Mesendoderm (in vitro differentiated cells): Measurements from ENCODE around the gene TGFA.

Source experiments
- DNase-seq: peaks from one replicate; pipeline ENCODE4 v3.0.0; 2013
- H2AK5ac ChIP-seq: 2 replicates; pipeline ENCODE4 v1.6.1; 2013; ENCODE audit warnings: low read length, inconsistent platforms
- H2BK120ac ChIP-seq: 2 replicates; pipeline ENCODE4 v1.6.1; 2013; ENCODE audit warnings: low read depth, mild to moderate bottlenecking, low read length, moderate library complexity, mixed read lengths
- H2BK15ac ChIP-seq: replicated peaks from 2 replicates; pipeline ENCODE4 v1.6.1; 2013; ENCODE audit warnings: low read depth, mild to moderate bottlenecking, moderate library complexity
- H2BK5ac ChIP-seq: 2 replicates; pipeline ENCODE4 v1.6.1; 2013; ENCODE audit warnings: low read length, inconsistent platforms
- H3K18ac ChIP-seq: 2 replicates; pipeline ENCODE4 v1.6.1; 2013; ENCODE audit warnings: mild to moderate bottlenecking, low read length, mixed read lengths
- H3K23ac ChIP-seq: one replicate; pipeline ENCODE4 v1.6.1; 2013; ENCODE audit warnings: low read length
- H3K27ac ChIP-seq: 2 replicates; pipeline ENCODE4 v1.5.1; 2013; ENCODE audit warnings: low read depth, mild to moderate bottlenecking, inconsistent platforms, low read length, moderate library complexity
- H3K27me3 ChIP-seq: 2 replicates; pipeline ENCODE4 v1.6.1; 2013; ENCODE audit warnings: low read length, control low read depth, mild to moderate bottlenecking, inconsistent platforms; ENCODE audit not compliant: insufficient read depth, poor library complexity
- H3K36me3 ChIP-seq: 2 replicates; pipeline ENCODE4 v1.6.1; 2013; ENCODE audit warnings: low read length, inconsistent platforms; ENCODE audit not compliant: control insufficient read depth, insufficient read depth
- H3K4ac ChIP-seq: one replicate; pipeline ENCODE4 v1.6.1; 2013; ENCODE audit warnings: low read depth, mild to moderate bottlenecking, low read length, moderate library complexity
- H3K4me1 ChIP-seq: 2 replicates; pipeline ENCODE4 v1.6.1; 2013; ENCODE audit warnings: low read depth, low read length, inconsistent platforms; ENCODE audit not compliant: control insufficient read depth
- H3K4me2 ChIP-seq: 2 replicates; pipeline ENCODE4 v1.6.1; 2013; ENCODE audit warnings: low read length
- H3K4me3 ChIP-seq: 2 replicates; pipeline ENCODE4 v1.5.1; 2013; ENCODE audit warnings: mild to moderate bottlenecking, low read length
- H3K56ac ChIP-seq: one replicate; pipeline ENCODE4 v1.6.1; 2013; ENCODE audit warnings: low read length
- H3K79me1 ChIP-seq: 2 replicates; pipeline ENCODE4 v1.6.1; 2013; ENCODE audit warnings: low read length, inconsistent platforms
- H3K79me2 ChIP-seq: 2 replicates; pipeline ENCODE4 v1.6.1; 2013; ENCODE audit warnings: mild to moderate bottlenecking, low read length; ENCODE audit not compliant: control insufficient read depth, insufficient read depth
- H3K9ac ChIP-seq: 2 replicates; pipeline ENCODE4 v1.6.1; 2013; ENCODE audit warnings: low read length, inconsistent platforms
- H4K5ac ChIP-seq: one replicate; pipeline ENCODE4 v1.6.1; 2013; ENCODE audit warnings: low read length
- H4K8ac ChIP-seq: one replicate; pipeline ENCODE4 v1.6.1; 2013; ENCODE audit warnings: low read depth, mild to moderate bottlenecking, control low read depth, low read length, moderate library complexity
- WGBS: extraction: QIAGEN DNeasy Blood & Tissue Kit; methylation state at CpG from one replicate; pipeline ENCODE4 v1.1.7; 2013; ENCODE audit warnings: low lambda C conversion rate, missing lambda C conversion rate; ENCODE audit not compliant: insufficient coverage; ENCODE audit errors: extremely low coverage; 5-methylcytosine and 5-hydroxymethylcytosine counted together

TGFA gene

GRCh38 chr2:70541481-70542020 is 12.1 kb downstream of the TGFA start:
- H3K4me3 ChIP-seq, result no peak overlapping the region
- H4K8ac ChIP-seq, result no peak overlapping the region
- H3K4ac ChIP-seq, result no peak overlapping the region
- no peak overlapping the region for H2BK15ac ChIP-seq
- H2BK120ac ChIP-seq, result peak overlapping the region; percentile 55
- H2BK5ac ChIP-seq, result no peak overlapping the region
- no peak overlapping the region for H3K4me2 ChIP-seq
- no peaks in the 10 kb centered on the region for H3K4me1 ChIP-seq
- H4K5ac ChIP-seq, result no peak overlapping the region
- H3K79me1 ChIP-seq, result no peaks in the 10 kb centered on the region
- no peak overlapping the region for H3K9ac ChIP-seq
- no peaks in the 10 kb centered on the region for H3K79me2 ChIP-seq
- no peak overlapping the region for H2AK5ac ChIP-seq
- no peaks in the 10 kb centered on the region for H3K36me3 ChIP-seq
- no peak overlapping the region for H3K56ac ChIP-seq
- H3K27ac ChIP-seq, result no peak overlapping the region
- H3K27me3 ChIP-seq, result no peaks in the 10 kb centered on the region
- no peak overlapping the region for H3K18ac ChIP-seq
- DNase-seq, result no peak
- no CpG with 5 or more reads among the region's 8 CpGs for WGBS
- no peak overlapping the region for H3K23ac ChIP-seq

GRCh38 chr2:70537840-70538239 is 15.8 kb downstream of the TGFA start:
- no peak overlapping the region for H3K4me3 ChIP-seq
- no peaks in the 10 kb centered on the region for H3K79me2 ChIP-seq
- H2BK120ac ChIP-seq, result no peak overlapping the region
- no peak overlapping the region for H4K8ac ChIP-seq
- H2AK5ac ChIP-seq, result no peak overlapping the region
- no peak overlapping the region for H3K56ac ChIP-seq
- H2BK15ac ChIP-seq, result no peak overlapping the region
- no peak overlapping the region for H3K27ac ChIP-seq
- H3K9ac ChIP-seq, result no peak overlapping the region
- H3K79me1 ChIP-seq, result no peaks in the 10 kb centered on the region
- no peaks in the 10 kb centered on the region for H3K27me3 ChIP-seq
- no peak overlapping the region for H3K4me2 ChIP-seq
- no peak overlapping the region for H3K18ac ChIP-seq
- no CpG with 5 or more reads among the region's 1 CpG for WGBS
- no peak overlapping the region for H4K5ac ChIP-seq
- no peaks in the 10 kb centered on the region for H3K36me3 ChIP-seq
- no peak overlapping the region for H3K4ac ChIP-seq
- no peak overlapping the region for H3K23ac ChIP-seq
- peaks cover 3% of the 10 kb centered on the region for H3K4me1 ChIP-seq
- H2BK5ac ChIP-seq, result no peak overlapping the region
- no peak for DNase-seq

- Histone ChIP-seq H3K4me3 (no peak overlapping the region), H2BK120ac (no peak overlapping the region), H4K5ac (no peak overlapping the region), H3K36me3 (no peaks in the 10 kb centered on the region), H3K4me1 (peaks cover 5% of the 10 kb centered on the region), H3K79me1 (no peaks in the 10 kb centered on the region), H3K23ac (no peak overlapping the region), H3K27ac (no peak overlapping the region), H3K27me3 (no peaks in the 10 kb centered on the region), H2BK5ac (no peak overlapping the region), H3K9ac (no peak overlapping the region), H4K8ac (no peak overlapping the region), H2AK5ac (no peak overlapping the region), H3K79me2 (no peaks in the 10 kb centered on the region), H3K4me2 (no peak overlapping the region), H2BK15ac (no peak overlapping the region), H3K18ac (no peak overlapping the region), H3K4ac (no peak overlapping the region), H3K56ac (no peak overlapping the region)
- DNase-seq, result no peak
- WGBS, result no CpG with 5 or more reads among the region's 2 CpGs
Observed at GRCh38 chr2:70536517-70537055, 17.0 kb downstream of the TGFA start.

- Histone ChIP-seq H4K5ac (no peak overlapping the region), H3K36me3 (no peaks in the 10 kb centered on the region), H3K18ac (no peak overlapping the region), H3K27me3 (no peaks in the 10 kb centered on the region), H2BK5ac (no peak overlapping the region), H3K4me2 (no peak overlapping the region), H3K79me2 (no peaks in the 10 kb centered on the region), H3K56ac (no peak overlapping the region), H2BK120ac (no peak overlapping the region), H3K4me3 (no peak overlapping the region), H2AK5ac (no peak overlapping the region), H2BK15ac (no peak overlapping the region), H3K4me1 (peaks cover 5% of the 10 kb centered on the region), H4K8ac (no peak overlapping the region), H3K23ac (no peak overlapping the region), H3K9ac (no peak overlapping the region), H3K79me1 (no peaks in the 10 kb centered on the region), H3K4ac (no peak overlapping the region), H3K27ac (no peak overlapping the region)
- no peak for DNase-seq
- WGBS, result no CpG with 5 or more reads among the region's 2 CpGs
Observed at GRCh38 chr2:70535573-70535972, 18.1 kb downstream of the TGFA start.

GRCh38 chr2:70534183-70534836 is 19.3 kb downstream of the TGFA start:
- H3K4me3 ChIP-seq, result no peak overlapping the region
- H3K23ac ChIP-seq, result no peak overlapping the region
- H3K27me3 ChIP-seq, result no peaks in the 10 kb centered on the region
- no peak overlapping the region for H2BK120ac ChIP-seq
- H3K4me2 ChIP-seq, result no peak overlapping the region
- H2AK5ac ChIP-seq, result no peak overlapping the region
- H3K4me1 ChIP-seq, result peaks cover 5% of the 10 kb centered on the region
- no peak overlapping the region for H4K5ac ChIP-seq
- DNase-seq, result no peak
- H2BK5ac ChIP-seq, result no peak overlapping the region
- H3K4ac ChIP-seq, result no peak overlapping the region
- H3K36me3 ChIP-seq, result no peaks in the 10 kb centered on the region
- H4K8ac ChIP-seq, result no peak overlapping the region
- no peaks in the 10 kb centered on the region for H3K79me1 ChIP-seq
- no peak overlapping the region for H2BK15ac ChIP-seq
- no peak overlapping the region for H3K18ac ChIP-seq
- H3K56ac ChIP-seq, result no peak overlapping the region
- H3K27ac ChIP-seq, result no peak overlapping the region
- WGBS, result no CpG with 5 or more reads among the region's 4 CpGs
- no peaks in the 10 kb centered on the region for H3K79me2 ChIP-seq
- H3K9ac ChIP-seq, result no peak overlapping the region
